HS-27A (cell line): Measurements from ENCODE around the gene TANGO6.
"Not testable (repeated sequence)": the region's sequence is repeated elsewhere in the genome, so short reads cannot be mapped to it uniquely, and the experiment has no call there.

ENCODE experiments used
- DNase-seq: peaks from one replicate; pipeline ENCODE4 v3.0.0-alpha.2; 2012; ENCODE audit warnings: low read depth, missing footprints

Gene TANGO6

GRCh38 chr16:68843482-68844210 is at the start of gene TANGO6:
Gene TANGO6 (plus strand): TSS chr16:68843531. CDS start chr16:68843618, 87 bp downstream.
- DNase-seq, result peak; percentile 81

DNA sequence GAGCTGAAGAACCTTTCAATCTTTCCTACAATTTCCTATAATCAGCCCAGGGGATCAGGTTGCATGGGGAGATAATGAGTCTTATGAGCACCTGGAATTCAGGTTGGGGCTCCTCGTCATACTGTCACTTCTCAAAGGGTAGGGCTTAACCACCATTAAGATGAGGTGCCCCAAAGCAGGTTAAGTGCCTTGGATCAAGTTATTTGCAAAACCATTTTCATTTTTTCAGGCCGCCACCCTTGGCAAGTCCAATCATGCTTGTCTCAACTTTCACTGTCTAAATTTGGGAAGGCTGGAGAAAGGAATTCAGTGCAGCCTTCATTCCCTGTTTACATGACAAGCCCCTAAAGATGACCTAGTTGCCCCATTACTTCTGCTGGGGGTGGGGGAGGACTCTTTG is 44.9 kb upstream of the TANGO6 start:
- DNase-seq, result no peak

- peak; percentile 88 for DNase-seq
Observed at GRCh38 chr16:68800257-68800875, 43.0 kb upstream of the TANGO6 start.

- DNase-seq, result peak; percentile 65
Observed at GRCh38 chr16:68802190-68802589, 41.1 kb upstream of the TANGO6 start.

DNA sequence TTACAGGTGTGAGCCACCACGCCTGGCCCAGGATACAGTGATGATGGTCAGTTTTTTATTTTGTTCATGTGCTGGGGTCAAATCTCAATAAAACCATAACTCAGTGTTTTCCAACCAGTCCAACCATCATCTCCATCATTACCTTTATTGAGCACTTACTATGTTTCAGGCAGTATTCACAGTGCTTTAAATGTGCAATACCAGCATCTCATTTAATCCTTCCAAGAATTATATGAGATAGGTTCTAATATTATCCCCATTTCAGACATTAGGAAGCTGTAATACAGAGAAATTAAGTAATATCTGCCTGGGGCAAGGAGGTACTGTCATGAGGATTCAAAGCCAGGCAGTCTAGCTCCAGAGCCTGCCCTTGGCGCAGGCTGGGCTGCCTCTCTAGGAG is 36.9 kb upstream of the TANGO6 start:
- no peak for DNase-seq

- no peak for DNase-seq
Observed at GRCh38 chr16:68806981-68807380, 36.4 kb upstream of the TANGO6 start.

DNA sequence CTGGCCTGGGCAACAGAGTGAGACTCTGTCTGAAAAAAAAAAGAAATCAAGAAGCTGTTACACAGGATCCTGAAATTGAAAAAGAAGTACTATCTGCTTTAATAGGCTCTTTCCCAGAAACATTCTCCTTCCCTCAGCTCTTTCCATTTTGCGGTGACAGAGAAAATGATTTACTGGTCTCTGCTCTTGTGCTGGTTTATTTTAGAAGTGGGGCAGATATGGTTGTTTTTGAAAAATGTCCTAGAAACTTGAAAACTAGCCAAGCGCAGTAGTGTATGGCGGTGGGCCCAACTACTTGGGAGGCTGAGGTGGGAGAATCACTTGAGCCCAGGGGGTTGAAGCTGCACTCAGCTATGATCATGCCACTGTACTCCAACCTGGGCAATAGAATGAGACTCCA is 28.8 kb upstream of the TANGO6 start:
- DNase-seq, result no peak

DNA sequence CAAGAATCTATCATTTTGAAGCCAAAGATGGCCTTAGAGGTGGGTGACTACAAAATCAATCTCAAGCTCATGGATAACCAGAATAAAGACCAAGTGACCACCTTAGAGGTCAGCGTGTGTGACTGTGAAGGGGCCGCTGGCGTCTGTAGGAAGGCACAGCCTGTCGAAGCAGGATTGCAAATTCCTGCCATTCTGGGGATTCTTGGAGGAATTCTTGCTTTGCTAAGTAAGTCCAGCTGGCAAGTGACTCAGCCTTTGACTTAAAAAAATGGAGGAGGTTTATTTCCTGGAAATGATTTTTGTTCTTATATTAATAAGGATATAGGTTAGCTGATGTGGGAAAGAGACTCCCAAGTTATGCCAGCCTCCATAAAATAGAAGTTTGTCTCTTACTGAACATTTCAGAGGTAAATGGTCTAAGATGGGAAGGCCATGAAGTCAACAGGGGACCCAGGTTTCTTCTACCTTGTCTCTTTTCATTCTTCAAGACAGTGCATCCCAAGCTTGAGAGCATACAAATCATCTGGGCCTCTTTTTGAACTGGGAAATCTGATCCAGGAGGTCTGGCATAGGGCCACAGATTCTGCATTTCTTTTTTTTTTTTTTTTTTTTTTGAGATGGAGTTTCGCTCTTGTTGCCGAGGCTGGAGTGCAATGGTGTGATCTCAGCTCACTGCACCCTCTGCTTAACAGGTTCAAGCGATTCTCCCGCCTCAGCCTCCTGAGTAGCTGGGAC is 19.8 kb upstream of the TANGO6 start:
- DNase-seq, result peak; percentile 97

GRCh38 chr16:68825427-68825826 is 17.9 kb upstream of the TANGO6 start:
- no peak for DNase-seq

GRCh38 chr16:68826652-68827051 is 16.7 kb upstream of the TANGO6 start:
- no peak for DNase-seq

- no peak for DNase-seq
Observed at GRCh38 chr16:68833251-68833650, 10.1 kb upstream of the TANGO6 start.

DNA sequence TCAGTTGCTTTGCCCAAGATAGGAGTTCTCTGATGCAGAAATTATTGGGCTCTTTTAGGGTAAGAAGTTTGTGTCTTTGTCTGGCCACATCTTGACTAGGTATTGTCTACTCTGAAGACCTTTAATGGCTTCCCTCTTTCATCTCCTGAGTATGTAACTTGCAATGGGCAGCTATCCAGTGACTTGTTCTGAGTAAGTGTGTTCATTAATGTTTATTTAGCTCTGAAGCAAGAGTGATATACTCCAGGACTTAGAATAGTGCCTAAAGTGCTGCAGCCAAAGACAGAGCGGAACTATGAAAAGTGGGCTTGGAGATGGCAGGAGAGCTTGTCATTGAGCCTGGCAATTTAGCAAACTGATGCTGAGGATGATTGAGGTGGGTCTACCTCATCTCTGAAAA is 8.8 kb upstream of the TANGO6 start:
- DNase-seq, result no peak

DNA sequence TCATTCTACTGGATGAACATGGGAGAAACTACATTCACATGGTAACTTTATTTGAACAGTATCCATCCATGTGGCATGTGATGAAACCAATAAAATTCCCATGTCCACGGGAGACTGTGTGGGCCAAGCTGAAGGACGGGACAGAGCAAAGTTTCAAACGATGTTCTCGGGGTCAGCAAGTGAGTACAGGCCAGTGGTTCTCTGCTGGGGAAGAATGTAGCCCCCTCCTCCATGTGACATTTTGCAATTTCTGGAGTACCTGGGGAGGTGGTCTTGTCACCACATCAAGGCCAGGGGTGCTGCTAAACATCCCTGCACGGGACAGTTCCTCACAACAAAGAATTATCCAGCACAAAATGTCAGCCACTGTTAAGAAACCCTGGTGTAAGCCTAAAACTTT is 7.4 kb upstream of the TANGO6 start:
- no peak for DNase-seq

DNA sequence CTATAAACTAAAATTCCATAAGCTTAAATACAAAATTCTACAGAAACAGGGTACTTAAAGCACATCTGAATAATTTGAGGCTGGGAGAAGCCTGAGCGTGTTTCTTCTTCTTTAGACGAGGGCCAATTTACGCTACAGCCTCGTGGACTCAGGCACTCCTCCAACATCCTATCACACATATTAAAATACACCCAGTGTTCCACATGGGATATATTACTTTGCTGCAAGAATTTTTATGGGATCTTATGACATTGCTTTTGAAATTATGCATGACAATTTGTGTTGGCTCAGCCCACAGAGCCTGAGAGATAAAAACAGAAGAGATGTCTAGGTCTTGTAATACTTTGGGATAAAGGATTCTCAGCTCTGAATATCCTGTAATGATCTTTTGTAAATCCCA is 3.5 kb upstream of the TANGO6 start:
- DNase-seq, result no peak

DNA sequence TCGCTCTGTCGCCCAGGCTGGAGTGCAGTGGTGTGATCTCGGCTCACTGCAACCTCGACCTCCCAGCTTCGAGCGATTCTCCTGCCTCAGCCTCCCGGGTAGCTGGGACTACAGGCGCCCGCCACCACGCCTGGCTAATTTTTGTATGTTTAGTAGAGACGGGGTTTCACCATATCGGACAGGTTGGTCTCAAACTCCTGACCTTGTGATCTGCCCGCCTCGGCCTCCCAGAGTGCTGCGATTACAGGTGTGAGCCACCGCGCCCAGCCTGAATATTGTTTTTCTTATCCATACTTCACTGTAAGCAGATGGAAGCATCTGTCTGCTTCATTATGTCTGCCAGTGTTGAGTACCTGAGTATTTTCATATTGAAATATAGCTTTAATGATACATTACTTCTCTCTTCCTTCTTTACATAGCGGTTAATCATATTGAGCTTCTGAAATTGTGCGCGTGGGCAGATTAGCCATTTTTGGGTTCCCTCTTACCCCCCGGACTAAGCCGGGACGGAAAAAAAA is 308 bp upstream of the TANGO6 start:
- DNase-seq, result not testable (repeated sequence)

- DNase-seq, result no peak
Observed at GRCh38 chr16:68844211-68844564, 857 bp downstream of the TANGO6 start.

DNA sequence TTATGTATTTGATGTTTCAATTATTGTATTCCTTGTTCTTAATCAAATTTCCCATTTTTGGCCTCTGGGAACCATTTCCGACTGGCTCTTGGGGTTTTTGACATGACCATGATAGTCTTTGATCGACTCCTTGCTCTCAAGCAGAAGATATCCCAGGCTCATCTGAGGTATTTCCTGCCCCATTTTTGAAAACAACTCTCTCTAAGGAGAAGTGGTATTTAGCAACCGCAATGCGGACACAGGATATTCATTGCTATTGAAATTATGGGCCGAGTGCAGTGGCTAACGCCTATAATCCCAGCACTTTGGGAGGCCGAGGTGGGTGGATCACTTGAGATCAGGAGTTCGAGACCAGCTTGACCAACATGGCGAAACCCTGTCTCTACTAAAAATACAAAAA is 5.5 kb downstream of the TANGO6 start:
- no peak for DNase-seq

- no peak for DNase-seq
Observed at GRCh38 chr16:68850481-68850880, 7.2 kb downstream of the TANGO6 start.

- no peak for DNase-seq
Observed at GRCh38 chr16:68851601-68852000, 8.3 kb downstream of the TANGO6 start.

DNA sequence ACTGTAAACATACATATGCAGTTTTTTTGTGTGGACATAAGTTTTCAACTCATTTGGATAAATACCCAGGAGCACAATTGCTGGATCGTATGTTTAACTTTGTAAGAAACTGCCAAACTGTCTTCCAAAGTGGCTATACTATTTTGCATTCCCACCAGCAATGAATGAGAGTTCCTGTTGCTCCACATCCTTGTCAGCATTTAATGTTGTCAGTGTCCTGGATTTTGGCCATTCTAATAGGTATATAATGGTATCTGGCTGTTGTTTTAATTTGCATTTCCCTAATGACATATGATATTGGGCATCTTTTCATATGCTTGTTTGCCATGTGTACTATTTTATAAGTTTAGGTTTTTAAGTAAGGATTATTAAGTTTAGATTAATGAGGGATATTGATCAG is 14.1 kb downstream of the TANGO6 start:
- no peak for DNase-seq

DNA sequence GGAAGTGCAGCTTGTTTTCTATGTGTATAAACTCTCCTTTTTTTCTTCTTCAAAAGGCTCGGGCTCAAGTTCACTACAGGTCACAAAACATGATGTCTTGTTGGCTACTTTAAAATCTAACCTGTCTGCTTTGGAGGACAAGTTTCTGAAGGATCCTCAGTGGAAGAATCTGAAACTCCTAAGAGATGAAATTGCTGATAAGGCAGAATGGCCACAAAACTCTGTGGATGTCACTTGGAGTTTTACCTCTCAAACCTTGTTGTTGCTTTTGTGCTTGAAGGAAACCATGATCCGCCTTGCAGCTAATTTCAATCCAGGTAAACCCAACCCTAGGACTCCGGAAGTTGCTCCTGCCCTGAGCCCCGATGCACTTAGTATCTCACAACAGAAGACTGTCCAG is 16.5 kb downstream of the TANGO6 start:
- DNase-seq, result no peak

DNA sequence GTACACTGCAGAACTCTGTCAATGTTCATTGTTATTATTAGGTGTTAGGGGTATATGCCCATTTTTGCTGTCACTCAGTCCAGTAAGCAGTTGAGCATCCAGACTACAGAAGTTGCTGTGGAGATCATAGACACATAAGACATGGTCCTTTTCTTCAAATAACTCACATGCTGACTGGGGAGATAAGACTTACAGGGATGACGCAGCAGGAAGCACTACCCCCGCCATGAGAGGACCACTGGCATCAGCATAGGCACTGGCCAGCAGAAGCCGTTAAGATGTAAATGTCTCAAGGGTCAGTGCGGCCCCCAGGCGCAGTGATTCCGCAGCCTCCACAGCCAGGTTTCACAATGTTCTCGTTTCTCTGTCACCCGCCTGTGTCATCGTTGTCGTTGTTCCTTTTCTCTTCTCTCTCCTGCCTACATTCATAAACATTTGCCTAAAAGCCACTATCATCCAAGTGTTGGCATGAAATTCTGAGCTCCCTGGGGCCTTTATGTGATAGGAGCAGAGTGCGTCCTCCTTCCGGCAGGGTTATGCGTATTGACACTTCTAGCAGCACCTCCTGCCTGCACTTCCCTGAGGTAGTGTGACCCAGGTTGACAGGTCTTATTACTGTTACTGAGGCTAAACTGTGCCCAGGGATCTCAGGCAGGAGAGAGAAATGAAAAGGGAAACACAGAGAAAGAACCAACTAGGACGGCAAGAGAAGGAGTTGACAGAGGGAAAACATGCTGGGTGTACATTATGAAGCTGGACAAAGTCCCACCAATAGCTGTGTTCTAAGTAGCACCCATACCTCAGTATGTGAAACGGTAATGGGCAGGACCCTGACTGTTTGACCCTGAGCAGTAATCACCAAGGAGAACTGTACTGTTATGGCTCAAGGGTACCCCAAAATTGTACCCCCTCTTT is 17.9 kb downstream of the TANGO6 start:
- DNase-seq, result no peak
